Peyer's patch (tissue), 4 donors: ENCODE measurements around the gene BLTP3B. TPM values are rescaled to one million over a fixed set of nuclear protein-coding genes. Genes with fewer than 3 reads are reported as not detected.

Source experiments
- DNase-seq, 3 donors: peaks; one replicate each; pipeline ENCODE4 v3.0.0-alpha.2; 2017 to 2019
- H3K27ac ChIP-seq, 4 donors: fragments of 200-600 bp; sonication (generic); one replicate each; pipeline ENCODE4 v1.5.1; 2016 to 2019
- H3K27me3 ChIP-seq, 2 donors: fragments of 200-600 bp; sonication (generic); one replicate each; pipeline ENCODE4 v1.5.1; 2019
- H3K36me3 ChIP-seq, 3 donors: fragments of 200-600 bp; sonication (generic); one replicate each; pipeline ENCODE4 v1.5.1; 2016 to 2019
- H3K4me1 ChIP-seq, 4 donors: fragments of 200-600 bp; sonication (generic); one replicate each; pipeline ENCODE4 v1.5.1; 2016 to 2019
- H3K4me3 ChIP-seq, 4 donors: fragments of 200-600 bp; sonication (generic); 1 replicate in 3 of 4; 2 replicates in 1 of 4; pipeline ENCODE4 v1.5.1; 2016 to 2019; ENCODE audit warnings: mild to moderate bottlenecking in 1 of 4
- H3K9me3 ChIP-seq, 4 donors: fragments of 200-600 bp; sonication (generic); one replicate each; pipeline ENCODE4 v1.5.1; 2016 to 2019; ENCODE audit warnings: mild to moderate bottlenecking in 1 of 4
- CTCF ChIP-seq, 6 experiments: fragments of 450-650 bp in 4 of 6; fragments of 200-600 bp in 2 of 6; sonication (generic) in 1 of 6; IDR thresholded peaks; one replicate each; pipeline ENCODE4 v1.5.1; 2017 to 2019; ENCODE audit warnings: antibody characterized with exemption in 6 of 6, mild to moderate bottlenecking in 3 of 6, moderate library complexity in 1 of 6
- POLR2A ChIP-seq, 2 donors: fragments of 450-650 bp; IDR thresholded peaks; one replicate each; pipeline ENCODE4 v1.5.1; 2017; ENCODE audit warnings: antibody characterized with exemption in 2 of 2, mild to moderate bottlenecking in 2 of 2, moderate library complexity in 2 of 2
- total RNA-seq, 4 donors: library from RNA; depleted of rRNA; stranded (reverse); fragments of >200 nt; gene quantifications; one replicate each; pipeline ENCODE4 v1.1.0, GENCODE V29; 2016

BLTP3B gene
- total RNA-seq, 4 donors from 2014 or later, result 20.6 to 56.9 (median 27.9) TPM

DNA sequence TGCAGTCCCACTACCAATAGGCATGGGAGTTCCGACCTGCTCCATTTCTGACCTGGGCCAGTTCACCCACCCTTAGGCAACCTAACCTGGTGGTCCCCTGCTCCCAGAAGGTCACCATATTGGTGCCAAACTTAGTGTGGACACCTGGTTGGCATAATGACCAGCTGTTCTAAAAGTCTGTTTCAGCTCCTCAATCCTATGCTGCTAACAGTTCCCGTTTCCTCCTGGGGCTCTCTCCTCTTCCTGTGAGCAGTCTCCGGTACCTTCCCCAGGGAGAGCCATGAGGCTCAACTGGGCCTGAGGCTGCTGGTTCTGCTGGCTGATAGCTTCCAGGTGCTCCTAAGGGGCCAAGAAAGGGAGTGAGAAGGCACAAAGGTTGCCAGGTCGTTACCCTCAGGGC is 15.9 kb upstream of the BLTP3B start:
- no peaks in the 10 kb centered on the region for H3K36me3 ChIP-seq
- H3K4me1 ChIP-seq, result peaks cover 0 to 3% (median 0%) of the 10 kb centered on the region in 4 donors
- H3K9me3 ChIP-seq, result no peaks in the 10 kb centered on the region
- H3K4me3 ChIP-seq, result no peak overlapping the region
- no peak overlapping the region for H3K27ac ChIP-seq
- no peak for TF ChIP-seq CTCF (IDR thresholded peaks at IDR 0.05)
- no peak for TF ChIP-seq POLR2A (IDR thresholded peaks at IDR 0.05)
- H3K27me3 ChIP-seq, result no peaks in the 10 kb centered on the region
- no peak for DNase-seq

DNA sequence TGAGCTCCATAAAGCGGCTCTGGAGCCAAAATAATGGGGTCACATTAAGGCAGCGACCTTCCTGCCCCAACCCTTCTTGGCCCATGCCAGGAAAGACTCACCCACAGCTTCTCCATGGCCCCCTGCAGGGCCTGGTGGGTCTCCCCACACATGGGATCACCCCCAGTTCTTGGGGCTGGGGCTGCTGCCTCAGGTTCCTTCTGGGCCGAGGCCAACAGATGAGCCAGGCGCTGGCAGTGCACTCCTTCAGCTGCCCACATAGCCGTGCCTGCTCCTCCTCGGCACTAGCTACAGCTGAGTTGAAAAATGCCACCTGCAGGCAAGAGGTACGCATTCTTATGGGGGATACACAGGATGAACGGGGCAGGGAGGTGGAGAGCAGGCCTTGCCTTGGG is 14.8 kb upstream of the BLTP3B start:
- H3K4me3 ChIP-seq, result no peak overlapping the region
- H3K27ac ChIP-seq, result no peak overlapping the region
- H3K27me3 ChIP-seq, result no peaks in the 10 kb centered on the region
- H3K9me3 ChIP-seq, result no peaks in the 10 kb centered on the region
- TF ChIP-seq CTCF (IDR thresholded peaks at IDR 0.05) (no peak), POLR2A (IDR thresholded peaks at IDR 0.05) (no peak)
- H3K36me3 ChIP-seq, result no peaks in the 10 kb centered on the region
- no peak for DNase-seq
- no peaks in the 10 kb centered on the region for H3K4me1 ChIP-seq

- Histone ChIP-seq H3K4me3 (no peak overlapping the region), H3K4me1 (no peaks in the 10 kb centered on the region), H3K27ac (no peak overlapping the region), H3K9me3 (no peaks in the 10 kb centered on the region), H3K27me3 (no peaks in the 10 kb centered on the region), H3K36me3 (no peaks in the 10 kb centered on the region)
- DNase-seq, result no peak
- TF ChIP-seq CTCF (IDR thresholded peaks at IDR 0.05), result no peak
- TF ChIP-seq POLR2A (IDR thresholded peaks at IDR 0.05), result no peak
These were observed 14.2 kb upstream of the BLTP3B start for GRCh38 chr12:100156731-100157426.

- peak; percentile 68 to 90 (median 83) for DNase-seq
- peak; percentile 48 to 84 (median 76) for TF ChIP-seq CTCF (IDR thresholded peaks at IDR 0.05)
- TF ChIP-seq POLR2A (IDR thresholded peaks at IDR 0.05), result no peak
- Histone ChIP-seq H3K4me1 (no peaks in the 10 kb centered on the region), H3K27ac (no peak overlapping the region), H3K27me3 (no peaks in the 10 kb centered on the region), H3K4me3 (no peak overlapping the region), H3K9me3 (no peaks in the 10 kb centered on the region), H3K36me3 (no peaks in the 10 kb centered on the region)
These were observed 12.0 kb upstream of the BLTP3B start for GRCh38 chr12:100154474-100155247.

GRCh38 chr12:100153131-100153530 is 10.5 kb upstream of the BLTP3B start:
- Histone ChIP-seq H3K9me3 (no peaks in the 10 kb centered on the region), H3K27me3 (no peaks in the 10 kb centered on the region), H3K4me3 (no peak overlapping the region), H3K36me3 (no peaks in the 10 kb centered on the region), H3K4me1 (no peaks in the 10 kb centered on the region), H3K27ac (no peak overlapping the region)
- no peak for DNase-seq
- TF ChIP-seq CTCF (IDR thresholded peaks at IDR 0.05) (no peak), POLR2A (IDR thresholded peaks at IDR 0.05) (no peak)
